GM12873 (cell line): ENCODE results near the gene AKAP13.

Source experiments
- CTCF ChIP-seq: IDR thresholded peaks from 2 replicates; pipeline ENCODE4 v1.5.1; 2012; ENCODE audit warnings: low read depth, mild to moderate bottlenecking, moderate library complexity, low read length, control low read depth; ENCODE audit not compliant: insufficient read depth; ENCODE audit errors: missing control alignments

Gene AKAP13

DNA sequence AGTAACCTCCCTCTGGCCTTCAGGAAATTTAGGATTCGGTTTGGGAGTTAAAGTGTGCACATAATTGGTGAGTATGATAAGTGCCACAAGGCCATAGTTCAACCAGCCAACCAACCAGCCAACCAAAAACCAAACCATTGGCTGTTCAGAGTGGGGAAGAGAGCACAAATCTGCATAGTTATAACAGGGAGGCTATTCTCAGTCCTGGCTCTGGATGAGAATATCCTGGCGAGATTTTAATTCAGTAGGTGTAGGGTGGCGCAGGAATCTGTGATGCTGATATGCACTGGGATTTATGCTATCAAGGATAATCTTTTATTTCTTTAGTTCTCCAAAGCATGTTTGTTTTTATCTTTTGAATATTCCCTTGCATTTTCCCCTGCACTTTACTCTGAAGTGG lies 49.1 kb downstream of the AKAP13 start:
- no peak for TF ChIP-seq CTCF

GRCh38 chr15:85430406-85431204 lies 50.2 kb downstream of the AKAP13 start:
- TF ChIP-seq CTCF: no peak

DNA sequence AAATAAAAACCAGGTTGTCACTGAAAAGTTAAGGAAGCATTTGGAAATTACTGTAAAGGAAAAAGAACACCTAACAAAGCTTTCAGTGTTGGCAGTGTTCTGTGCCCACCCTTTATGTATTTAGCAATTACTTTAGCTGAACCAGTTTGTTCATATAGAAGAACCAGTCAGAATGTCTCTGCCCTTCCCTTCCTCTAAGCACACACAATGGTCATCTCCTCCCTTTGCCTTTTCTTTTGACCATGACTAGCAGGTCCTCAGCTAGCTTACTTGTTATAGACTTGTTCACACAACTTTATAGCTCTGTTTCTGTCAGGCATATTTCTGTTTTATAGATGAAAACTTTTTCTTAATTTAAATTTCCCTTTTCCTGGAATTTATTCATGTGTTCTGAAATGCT lies 59.6 kb downstream of the AKAP13 start:
- TF ChIP-seq CTCF: no peak

- no peak for TF ChIP-seq CTCF
Measured at GRCh38 chr15:85440451-85440850, 60.0 kb downstream of the AKAP13 start.

- TF ChIP-seq CTCF: no peak
Measured at GRCh38 chr15:85443046-85443445, 62.6 kb downstream of the AKAP13 start.

GRCh38 chr15:85443593-85444087 lies 63.2 kb downstream of the AKAP13 start:
- TF ChIP-seq CTCF: no peak

DNA sequence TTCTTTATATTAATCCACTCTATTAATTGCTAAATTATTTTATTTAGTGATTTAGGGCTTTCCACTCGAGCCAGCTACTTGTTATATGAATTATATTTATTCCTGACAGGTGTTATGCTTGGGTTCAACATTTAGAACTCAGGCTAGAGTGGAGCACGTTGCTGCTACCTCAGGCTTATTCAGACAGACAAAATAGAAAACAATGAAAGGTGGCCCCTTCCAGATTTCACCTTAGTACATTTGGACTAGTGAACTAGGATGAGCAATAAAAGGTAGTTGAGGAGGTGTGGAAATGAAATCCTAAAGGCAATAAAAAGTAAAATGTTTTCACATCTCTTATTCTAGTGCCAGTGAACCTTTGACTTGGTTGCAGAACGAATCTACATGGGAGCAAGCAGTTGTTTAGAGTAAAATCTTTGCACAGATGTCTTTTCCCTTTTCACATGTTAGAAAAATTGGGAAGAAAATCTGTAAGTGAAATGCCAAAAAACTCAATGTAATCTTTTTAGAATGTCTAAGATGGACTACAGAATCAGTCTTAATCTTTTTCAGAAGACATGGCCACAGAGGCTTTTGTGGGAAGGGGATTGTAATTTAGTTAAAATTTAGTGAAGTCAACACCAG lies 63.8 kb downstream of the AKAP13 start:
- no peak for TF ChIP-seq CTCF
